OCI-LY7 (cell line): ENCODE data around the gene ABI3BP.

Experiments used
- CTCF ChIP-seq: fragments of 200-600 bp; sonication (generic); conservative IDR thresholded peaks from 2 replicates; pipeline ENCODE4 v1.5.1; 2014; ENCODE audit warnings: mild to moderate bottlenecking, antibody characterized with exemption, low read length, moderate library complexity, mixed read lengths
- EZH2phosphoT487 ChIP-seq: fragments of 200-600 bp; sonication (generic); IDR thresholded peaks from 2 replicates; pipeline ENCODE4 v1.6.1; 2018; ENCODE audit warnings: low read depth, borderline replicate concordance, mild to moderate bottlenecking, mixed run types, antibody characterized with exemption, low read length, moderate library complexity, mixed read lengths

DNA sequence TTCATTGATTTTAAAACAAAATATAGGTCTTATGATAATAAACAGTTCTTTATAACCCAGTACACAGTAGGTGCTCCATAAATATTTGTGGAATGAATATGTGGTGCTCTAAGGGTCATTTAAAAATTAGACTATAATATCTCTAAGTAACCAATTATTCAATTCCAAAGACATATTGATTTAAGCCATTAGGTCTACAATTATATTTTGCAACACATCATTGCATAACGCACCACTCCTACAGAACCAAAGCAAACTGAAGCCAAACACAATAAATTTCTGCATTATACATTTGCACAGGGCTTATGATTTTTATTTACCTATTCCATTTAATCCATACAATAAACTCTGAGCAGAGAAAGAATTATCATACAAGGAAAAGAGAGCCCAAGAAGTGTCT is 104.3 kb downstream of the ABI3BP start:
- TF ChIP-seq CTCF (no peak), EZH2phosphoT487 (no peak)
